GM19324 (cell line): ENCODE measurements around the gene DEPP1.

Source experiments
- ATAC-seq: cut with Tn5 transposase; IDR thresholded peaks from one replicate; pipeline ENCODE4 v1.9.1; 2021; ENCODE audit warnings: mild to moderate bottlenecking, moderate library complexity; ENCODE audit not compliant: unreplicated experiment, low FRiP score

The DEPP1 gene

DNA sequence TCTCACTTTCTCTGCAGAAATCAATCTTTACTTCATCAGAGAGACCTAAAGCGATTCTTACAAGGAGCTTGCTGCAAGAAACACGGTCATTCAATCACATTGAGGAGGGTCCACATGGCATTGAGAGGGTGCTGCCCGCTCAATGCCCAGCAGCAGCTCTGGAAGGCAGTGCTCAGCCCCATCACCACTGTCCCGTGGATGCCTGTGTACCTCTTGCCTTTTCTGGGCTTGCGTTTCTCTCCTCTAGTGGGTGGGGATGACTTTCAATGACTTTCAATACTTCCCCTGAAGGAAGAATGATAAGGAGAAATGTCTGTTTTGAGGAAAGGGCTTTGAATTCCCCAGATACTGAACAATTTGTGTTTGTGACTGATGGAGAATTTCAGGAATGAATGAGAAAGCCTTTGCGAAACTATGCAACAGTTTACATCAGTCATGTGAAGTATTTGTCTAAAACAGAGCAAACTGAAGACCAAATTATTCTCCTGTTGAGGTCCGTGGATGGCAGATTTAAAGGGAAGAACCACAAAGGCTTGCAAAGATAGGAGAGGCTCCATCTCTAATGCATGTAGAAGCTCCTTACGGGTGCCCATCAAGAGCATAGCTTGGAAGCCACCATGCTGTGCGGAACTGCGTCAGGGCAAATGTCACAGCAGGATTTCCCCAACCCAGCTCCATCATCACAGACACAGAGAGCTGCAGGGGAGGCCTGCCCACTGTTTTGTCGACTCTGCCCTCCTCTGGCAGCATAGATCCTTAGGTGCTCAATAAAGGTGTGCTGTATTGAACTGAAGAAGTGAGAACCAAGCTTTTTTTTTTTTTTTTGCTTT is 15.5 kb upstream of the DEPP1 start:
- no peak for ATAC-seq

DNA sequence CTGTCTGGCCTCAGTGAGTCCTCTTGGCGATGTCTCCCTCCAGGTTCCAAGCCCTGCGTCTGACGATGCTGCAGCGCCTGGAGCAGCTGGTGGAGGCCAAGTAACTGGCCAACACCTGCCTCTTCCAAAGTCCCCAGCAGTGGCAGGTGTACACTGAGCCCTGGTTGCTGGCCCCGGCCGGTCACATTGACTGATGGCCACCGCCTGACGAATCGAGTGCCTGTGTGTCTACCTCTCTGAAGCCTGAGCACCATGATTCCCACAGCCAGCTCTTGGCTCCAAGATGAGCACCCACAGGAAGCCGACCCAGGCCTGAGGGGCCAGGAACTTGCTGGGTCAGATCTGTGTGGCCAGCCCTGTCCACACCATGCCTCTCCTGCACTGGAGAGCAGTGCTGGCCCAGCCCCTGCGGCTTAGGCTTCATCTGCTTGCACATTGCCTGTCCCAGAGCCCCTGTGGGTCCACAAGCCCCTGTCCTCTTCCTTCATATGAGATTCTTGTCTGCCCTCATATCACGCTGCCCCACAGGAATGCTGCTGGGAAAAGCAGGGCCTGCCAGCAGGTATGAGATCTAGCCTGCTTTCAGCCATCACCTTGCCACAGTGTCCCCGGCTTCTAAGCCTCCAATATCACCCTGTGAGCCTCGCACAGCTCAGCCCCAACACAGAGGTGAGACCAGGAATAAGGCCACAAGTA is 14.8 kb upstream of the DEPP1 start:
- ATAC-seq: no peak

DNA sequence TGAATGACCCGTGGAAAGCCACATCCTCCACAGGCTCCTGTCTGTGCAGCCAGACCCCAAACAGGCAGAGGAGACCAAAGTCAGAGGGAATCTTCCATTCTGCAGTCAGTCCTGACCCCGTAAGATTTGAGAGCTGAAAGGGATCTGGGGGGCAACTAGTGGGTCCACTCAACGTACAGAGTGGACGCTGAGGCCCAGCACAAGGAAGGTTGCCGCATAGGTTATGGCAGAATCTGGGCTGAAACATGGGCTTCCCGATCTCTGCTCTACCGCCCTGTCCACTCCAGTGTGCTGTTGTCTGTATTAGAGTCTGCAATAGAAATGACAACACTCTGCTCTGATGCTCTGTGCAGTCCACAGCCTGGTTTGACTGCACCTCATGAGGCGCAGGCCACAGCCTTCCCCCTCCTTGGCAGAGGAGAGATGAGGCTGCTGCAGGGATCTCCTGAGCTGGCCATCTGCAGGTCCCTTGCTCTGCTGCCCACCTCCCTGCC is 14.2 kb upstream of the DEPP1 start:
- ATAC-seq: no peak

DNA sequence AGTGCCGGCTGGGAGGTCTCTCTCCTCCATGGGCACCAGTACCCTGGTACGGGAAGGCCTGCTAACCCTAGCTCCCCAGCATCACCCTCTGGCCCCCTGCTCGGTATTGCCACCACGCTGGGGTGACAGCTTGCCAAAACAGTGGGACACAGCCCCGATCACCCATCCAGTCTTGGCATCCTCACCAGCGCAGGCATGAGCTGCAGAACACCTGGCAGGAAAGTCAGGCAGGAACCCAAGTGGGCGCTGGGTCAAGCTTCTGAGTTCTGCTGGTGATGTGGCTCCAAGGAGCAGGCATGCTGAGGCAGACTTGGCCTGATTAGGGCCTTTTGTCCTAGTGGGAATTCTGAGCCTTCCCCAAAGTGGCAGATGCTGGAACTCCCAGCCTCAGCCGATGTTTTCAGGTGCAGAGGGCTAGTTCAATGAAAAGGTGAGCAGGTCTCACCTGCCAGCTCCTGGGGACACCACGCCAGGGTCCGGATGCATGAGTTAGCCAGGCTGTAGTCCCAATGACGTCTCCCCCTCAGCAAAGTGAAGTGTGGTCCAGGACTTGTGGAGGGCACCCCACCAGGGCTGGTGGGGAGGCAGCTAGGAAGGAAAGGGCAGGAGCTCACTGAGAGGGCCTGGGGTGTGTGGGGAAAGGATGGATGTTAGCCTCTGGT is 13.6 kb upstream of the DEPP1 start:
- ATAC-seq: no peak

DNA sequence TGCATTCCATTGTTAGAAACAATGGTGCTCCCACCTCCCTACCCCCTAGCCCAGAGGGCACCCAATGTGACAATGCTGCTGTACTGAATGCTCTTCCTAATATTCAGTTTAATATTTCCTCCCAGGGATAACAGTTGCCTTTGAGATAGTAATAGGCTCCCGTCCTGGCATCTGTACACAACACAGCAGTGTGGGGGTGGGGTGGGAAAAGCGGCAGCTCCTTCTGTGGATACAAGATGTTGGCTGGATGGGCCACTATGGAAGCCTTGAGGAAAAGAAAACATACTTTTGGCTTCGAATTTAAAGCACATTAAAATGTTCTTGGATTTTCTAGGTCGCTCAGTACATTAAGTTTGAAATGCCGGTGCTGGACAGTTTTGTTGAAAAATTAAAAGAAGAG is 13.0 kb upstream of the DEPP1 start:
- ATAC-seq: no peak

DNA sequence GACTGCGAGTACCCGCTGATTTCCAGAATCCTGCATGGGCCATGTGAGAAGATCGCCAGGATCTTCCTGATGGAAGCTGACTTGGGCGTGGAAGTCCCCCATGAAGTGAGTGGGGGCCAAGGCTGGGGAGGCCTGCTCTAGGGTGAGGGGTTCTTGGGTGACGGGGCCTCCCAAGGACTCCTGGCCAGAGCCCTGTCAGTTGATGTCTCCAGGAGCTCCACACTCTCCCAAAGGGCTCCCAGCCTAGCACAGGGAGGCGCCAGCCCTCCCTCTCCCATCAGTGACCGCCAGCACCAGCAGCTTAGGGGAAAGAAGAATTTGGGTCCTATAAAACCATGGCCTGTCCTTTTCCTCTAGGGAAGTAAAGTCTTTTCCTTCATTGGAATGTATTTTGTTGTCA is 12.4 kb upstream of the DEPP1 start:
- no peak for ATAC-seq

DNA sequence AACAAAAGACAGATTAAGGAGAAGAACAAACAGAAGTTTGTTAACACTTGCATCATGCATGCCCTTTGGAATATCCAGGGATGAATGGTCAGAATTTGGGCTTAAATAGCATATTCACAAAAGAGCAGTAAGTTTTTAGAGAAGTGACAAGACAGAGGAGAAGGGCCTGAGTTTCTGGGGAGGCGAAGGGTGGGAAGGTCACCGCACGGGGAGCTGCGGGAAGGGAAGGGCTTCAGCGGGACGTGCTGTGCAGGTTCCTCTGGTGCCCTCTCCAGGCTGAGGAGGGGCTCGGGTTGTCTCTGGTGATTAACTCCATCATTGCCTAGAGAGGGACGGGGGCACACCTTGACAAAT is 11.7 kb upstream of the DEPP1 start:
- no peak for ATAC-seq

DNA sequence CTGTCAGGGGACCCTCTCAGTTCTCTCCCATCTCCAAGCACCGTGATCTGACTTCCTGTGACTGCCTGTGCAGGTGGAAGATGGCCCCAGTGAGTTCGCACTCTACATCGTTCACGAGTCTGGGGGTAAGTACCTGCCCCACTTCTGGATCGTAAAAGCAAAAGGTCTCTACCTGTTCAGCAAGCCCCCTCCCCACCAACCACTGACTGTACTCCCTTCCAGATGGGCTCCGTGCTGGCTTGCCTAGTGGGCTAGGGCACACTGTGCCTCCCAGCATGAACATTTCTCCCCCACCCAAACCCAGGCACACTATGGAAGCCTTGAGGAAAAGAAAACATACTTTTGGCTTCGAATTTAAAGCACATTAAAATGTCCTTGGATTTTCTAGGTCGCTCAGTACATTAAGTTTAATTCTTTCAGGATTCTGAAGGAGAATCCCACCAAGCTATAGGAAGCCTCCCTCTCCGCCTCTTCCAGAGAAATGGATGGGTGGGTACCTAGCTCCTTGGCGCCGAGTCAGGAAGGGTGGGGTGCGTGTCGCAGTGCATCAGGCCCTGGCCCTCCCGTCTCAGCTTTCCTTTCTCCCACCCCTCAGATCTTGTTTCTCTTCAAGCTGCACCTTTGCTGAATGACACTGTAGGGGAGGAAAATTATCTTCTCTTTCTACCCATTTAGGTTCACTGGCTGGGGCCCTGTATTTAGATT is 11.1 kb upstream of the DEPP1 start:
- no peak for ATAC-seq

DNA sequence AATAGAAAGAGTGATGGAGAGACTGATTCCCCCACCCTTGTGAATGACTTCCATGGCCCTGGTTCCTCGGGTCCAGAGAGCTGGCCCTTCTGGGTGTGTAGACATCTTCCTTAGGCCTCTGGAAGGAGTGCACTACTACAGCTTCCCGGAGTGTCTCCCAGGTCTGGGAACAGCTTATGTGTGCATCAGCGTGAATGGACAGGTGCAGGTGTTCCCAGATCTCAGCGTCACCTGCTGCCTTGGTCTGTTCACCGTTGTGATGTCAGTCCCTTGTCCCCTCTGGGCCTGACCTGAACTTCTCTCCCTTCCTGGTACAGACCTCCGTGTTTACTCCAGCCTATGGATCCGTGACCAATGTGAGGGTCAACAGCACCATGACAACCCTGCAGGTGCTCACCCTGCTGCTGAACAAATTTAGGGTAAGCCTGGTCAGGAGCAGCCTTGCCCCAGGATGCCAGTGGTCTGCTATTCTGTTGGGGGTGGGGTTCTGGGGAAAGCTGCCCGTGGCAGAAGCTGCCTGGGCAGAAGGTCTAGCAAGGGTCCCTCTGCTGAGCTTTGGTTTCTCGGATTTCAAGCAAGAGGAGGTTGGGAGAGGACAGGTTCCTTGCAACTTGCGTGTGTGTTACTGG is 10.5 kb upstream of the DEPP1 start:
- ATAC-seq: no peak

DNA sequence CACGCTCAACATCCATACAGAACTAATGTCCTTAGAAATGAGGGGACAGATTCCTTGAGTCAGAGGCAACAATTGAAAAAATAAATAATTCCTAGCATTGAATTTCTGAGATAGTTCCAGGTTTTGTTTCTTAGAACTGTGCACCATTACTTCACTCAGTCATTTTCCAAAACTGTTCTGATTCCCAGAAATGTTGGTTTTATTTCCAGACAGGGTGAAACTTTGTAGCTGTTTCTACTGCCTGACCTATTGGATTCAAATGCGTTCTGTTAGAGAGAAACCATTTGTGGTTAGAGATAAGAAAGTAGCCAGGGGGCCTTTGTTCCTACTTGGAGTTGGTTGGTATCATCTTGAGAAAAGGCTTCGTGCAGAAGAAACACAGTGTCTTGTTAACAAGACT is 8.1 kb upstream of the DEPP1 start:
- no peak for ATAC-seq

DNA sequence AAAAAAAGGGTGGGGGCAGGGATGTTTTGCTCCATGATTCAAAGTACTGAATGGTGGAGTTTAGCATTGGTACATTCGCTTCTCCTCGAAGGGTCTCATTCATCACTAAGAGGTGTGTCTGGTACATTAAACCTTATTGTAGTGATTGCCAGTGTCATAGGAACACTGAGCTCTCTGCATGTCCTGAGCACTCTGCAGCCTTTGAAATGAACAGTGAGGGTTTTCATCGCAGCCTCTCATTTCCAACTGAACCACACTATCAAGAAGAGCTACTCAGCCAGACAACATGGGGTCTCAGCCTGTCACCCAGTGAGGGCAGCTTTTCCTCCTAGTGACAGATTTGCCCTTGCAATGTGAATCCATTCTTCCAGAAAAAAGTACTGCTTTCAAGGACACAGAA is 7.6 kb upstream of the DEPP1 start:
- ATAC-seq: no peak

DNA sequence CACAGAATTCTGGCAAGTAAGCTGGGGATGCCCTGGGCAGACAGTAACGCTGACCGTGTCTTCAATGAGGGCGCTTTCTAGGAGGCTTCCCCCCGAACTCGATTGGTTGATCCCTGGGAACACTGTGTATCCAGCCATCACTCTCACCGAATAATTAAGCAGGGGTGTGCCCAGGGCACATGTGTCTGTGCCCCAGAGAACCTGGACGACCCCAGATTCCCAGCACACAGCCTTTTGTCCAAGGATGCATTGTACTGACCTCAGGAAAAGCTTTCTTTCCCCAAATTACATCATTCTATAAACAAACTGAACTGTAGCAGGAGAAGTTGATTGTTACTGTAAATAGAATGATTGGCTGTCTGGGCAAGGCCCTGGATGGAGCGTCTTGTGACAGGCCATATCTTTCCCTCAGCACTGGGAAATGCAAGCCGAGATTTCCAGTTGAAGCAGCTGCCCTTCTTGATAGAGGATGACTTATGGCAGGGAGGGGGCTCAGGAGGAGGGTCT is 6.6 kb upstream of the DEPP1 start:
- no peak for ATAC-seq

DNA sequence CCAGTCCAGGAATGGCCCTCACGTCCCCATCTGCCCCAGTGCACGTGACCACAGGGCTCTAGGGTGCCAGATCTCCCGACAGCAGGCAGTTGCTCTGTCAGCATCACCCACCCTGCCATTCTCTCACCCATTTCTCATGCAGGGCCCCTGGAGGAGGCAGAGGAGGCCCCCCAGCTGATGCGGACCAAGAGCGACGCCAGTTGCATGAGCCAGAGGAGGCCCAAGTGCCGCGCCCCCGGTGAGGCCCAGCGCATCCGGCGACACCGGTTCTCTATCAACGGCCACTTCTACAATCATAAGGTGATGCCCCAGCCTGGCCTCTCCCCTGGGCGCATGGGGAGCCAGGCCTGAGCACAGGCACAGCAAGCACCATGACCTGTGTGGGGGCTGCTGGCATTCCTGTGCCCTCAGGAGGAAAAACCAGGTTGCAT is 6.1 kb upstream of the DEPP1 start:
- ATAC-seq: no peak

DNA sequence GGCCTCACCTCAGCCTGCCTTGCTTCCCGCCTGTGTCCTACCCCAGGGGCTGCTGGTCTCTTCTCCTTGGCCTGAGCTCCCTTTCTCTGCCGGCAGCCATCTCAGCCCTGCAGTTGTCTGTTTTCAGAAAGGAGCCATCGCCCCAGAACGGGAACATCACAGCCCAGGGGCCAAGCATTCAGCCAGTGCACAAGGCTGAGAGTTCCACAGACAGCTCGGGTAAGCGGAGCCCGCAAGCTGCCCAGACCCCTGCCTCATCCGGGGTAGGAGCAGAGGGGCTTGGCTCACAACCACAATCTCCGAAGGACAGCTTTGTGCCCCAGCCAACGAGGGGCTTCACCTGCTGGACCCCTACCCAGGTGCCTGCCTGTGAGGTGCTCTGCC is 5.3 kb upstream of the DEPP1 start:
- ATAC-seq: no peak

DNA sequence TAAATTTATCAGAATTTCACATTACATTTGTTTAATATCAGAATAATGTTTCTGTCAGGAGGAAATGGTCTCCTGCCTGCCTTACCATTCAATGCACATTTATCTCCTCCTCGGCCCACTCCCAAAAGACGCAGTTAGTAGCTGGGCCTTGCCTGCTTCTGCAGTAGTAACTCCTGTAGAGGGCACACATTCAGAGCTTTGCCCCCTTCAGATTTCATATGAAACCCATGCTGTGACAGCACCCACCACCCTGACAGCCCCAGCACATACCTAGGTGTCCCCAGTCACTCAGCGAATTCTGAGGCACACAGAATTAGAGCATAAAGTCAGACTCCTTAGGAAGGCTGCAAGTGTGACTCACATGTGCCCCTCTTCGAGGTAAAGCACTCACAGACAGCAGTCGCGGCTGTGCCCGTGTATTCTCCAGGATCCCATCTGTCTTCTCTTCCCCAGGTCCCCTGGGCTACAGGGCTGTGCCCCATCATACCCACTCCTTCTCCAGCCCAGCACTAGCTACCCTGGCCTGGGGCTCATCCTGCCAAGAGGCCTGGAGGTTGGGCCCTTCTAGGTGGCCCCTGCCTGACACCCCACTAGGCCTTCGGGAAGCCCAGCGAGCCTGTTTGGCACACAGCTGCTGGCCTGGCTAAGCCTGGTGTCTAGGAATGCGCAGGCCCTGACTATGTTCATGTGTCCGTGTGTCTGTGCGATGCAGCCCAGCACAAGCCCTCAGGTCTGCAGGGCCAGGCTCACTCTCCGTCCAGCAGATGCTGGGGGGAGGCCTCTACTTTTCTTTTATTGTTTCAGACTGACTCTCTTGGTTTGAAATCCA is 4.7 kb upstream of the DEPP1 start:
- no peak for ATAC-seq

DNA sequence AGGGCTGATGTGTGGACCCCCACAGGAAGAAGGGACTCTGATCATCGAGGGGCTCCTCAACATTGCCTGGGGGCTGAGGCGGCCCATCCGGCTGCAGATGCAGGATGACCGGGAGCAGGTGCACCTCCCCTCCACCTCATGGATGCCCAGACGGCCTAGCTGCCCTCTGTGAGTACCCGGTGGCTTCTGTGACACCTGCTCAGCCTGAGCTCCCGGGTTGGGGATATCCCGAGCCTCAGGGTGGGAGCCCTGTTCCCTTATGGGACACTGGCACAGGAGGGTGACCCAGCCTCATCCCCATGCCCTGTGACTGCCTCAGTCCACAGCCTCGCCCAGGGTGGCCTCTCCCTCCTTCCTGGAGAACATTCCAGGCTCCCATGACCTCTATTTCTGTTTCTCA is 3.9 kb upstream of the DEPP1 start:
- ATAC-seq: no peak

DNA sequence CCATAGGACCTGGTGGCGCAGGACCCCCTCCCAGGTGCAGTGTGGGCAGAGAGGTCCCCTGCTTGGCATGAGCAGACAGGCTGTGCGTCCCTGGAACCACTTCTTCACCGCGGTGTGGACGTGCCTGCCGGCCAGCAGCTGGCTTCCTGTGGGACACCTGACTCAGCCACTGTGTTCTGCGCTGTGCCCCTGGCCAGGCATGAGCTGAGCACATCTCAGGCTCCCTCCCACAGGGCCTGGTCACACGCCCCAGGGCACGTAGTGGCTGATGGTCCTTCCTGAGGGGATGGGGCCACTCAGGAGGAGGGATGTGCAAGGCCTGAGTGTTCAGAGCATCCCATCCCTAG is 3.5 kb upstream of the DEPP1 start:
- ATAC-seq: no peak

DNA sequence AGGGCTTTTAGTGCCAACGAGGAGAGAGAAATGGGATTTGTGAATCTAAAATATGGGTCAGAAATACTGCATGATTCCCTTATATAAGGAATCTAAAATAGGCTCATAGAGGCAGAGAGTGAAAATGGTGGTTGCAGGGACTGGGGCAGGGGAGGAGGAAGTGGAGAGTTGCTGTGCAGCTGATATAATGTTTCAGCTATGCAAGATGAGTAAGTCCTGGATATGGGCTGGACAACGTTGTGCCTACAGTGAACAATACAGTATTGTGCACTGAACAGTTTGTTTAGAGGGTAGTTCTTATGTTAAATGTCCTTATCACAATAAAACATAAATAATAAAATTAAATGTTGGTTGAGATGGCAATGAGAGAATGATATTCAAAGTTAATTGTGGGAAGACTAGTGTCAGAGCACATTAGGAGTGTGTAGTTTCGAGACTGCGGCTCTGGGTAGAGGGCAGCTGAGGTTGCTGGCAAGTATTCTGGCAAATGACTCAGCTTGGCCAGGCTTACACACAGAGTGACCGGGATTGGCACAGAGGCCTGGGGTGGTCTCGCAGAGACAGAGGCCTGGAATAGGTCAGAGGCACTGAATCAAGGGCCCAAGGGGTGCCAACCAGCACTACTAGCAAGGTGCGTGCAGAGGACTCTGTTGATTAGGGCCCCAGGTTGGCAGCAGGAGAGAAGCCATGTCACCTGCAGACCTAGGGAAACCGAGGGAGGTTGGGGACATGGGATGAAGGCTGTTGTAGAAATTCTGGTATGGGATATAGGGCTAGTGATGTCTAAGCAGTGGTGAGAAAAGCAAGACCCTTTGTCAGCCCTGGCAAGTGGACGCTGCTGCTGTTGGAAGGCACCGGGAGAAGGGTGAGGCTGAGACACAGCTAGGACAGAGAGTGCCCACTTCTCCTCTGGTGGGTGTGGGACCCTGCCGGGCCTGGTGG is 2.8 kb upstream of the DEPP1 start:
- no peak for ATAC-seq
